ENCODE measurements around the gene TPST1.

GRCh38 chr7:66183700-66184099 lies 21.4 kb upstream of the TPST1 start:
- no peak for TF ChIP-seq CTCF (IDR thresholded peaks at IDR 0.05; ENCODE audit: insufficient read depth, low read depth, low read length)
- TF ChIP-seq EZH2 (IDR thresholded peaks at IDR 0.05; ENCODE audit: insufficient read depth, low read length) = no peak

Measured in astrocyte (in vitro differentiated cells and primary cell).